WERI-Rb-1 (cell line): Measurements from ENCODE around the gene LARP4B.

Experiments used
- DNase-seq: peaks from one replicate; pipeline ENCODE4 v3.0.0-alpha.2; 2020
- H3K27ac ChIP-seq: fragments of 250-450 bp; sonication (Bioruptor Pico); 2 replicates; pipeline ENCODE4 v1.5.1; 2020; ENCODE audit warnings: mild to moderate bottlenecking, moderate library complexity
- H3K27me3 ChIP-seq: fragments of 250-450 bp; sonication (Bioruptor Pico); 2 replicates; pipeline ENCODE4 v1.5.1; 2021; ENCODE audit warnings: mild to moderate bottlenecking, low read depth, moderate library complexity; ENCODE audit not compliant: insufficient read depth, severe bottlenecking
- H3K36me3 ChIP-seq: fragments of 250-450 bp; sonication (Bioruptor Pico); 2 replicates; pipeline ENCODE4 v1.5.1; 2020; ENCODE audit warnings: mild to moderate bottlenecking, moderate library complexity
- H3K4me3 ChIP-seq: 2 replicates; pipeline ENCODE4 v1.5.1; 2011; ENCODE audit warnings: low read depth, mild to moderate bottlenecking, control low read depth, low read length
- H3K9me3 ChIP-seq: fragments of 250-450 bp; sonication (Bioruptor Pico); 2 replicates; pipeline ENCODE4 v1.5.1; 2021; ENCODE audit warnings: mild to moderate bottlenecking, moderate library complexity; ENCODE audit not compliant: severe bottlenecking
- TF ChIP-seq, protein P1 (sequence below): IDR thresholded peaks from 2 replicates; pipeline ENCODE4 v1.5.1; 2011; ENCODE audit warnings: low read depth, mild to moderate bottlenecking, control low read depth, inconsistent platforms, low read length

LARP4B gene

GRCh38 chr10:856416-857157 is 74.9 kb downstream of the LARP4B start:
- DNase-seq: no peak
- H3K9me3 ChIP-seq: no peaks in the 10 kb centered on the region
- no peaks in the 10 kb centered on the region for H3K27me3 ChIP-seq
- no peak overlapping the region for H3K4me3 ChIP-seq
- no peak overlapping the region for H3K27ac ChIP-seq
- H3K36me3 ChIP-seq: no peaks in the 10 kb centered on the region; the same call in 1 of the 2 replicates
- TF ChIP-seq, protein P1, sequence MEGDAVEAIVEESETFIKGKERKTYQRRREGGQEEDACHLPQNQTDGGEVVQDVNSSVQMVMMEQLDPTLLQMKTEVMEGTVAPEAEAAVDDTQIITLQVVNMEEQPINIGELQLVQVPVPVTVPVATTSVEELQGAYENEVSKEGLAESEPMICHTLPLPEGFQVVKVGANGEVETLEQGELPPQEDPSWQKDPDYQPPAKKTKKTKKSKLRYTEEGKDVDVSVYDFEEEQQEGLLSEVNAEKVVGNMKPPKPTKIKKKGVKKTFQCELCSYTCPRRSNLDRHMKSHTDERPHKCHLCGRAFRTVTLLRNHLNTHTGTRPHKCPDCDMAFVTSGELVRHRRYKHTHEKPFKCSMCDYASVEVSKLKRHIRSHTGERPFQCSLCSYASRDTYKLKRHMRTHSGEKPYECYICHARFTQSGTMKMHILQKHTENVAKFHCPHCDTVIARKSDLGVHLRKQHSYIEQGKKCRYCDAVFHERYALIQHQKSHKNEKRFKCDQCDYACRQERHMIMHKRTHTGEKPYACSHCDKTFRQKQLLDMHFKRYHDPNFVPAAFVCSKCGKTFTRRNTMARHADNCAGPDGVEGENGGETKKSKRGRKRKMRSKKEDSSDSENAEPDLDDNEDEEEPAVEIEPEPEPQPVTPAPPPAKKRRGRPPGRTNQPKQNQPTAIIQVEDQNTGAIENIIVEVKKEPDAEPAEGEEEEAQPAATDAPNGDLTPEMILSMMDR: no peak

DNA sequence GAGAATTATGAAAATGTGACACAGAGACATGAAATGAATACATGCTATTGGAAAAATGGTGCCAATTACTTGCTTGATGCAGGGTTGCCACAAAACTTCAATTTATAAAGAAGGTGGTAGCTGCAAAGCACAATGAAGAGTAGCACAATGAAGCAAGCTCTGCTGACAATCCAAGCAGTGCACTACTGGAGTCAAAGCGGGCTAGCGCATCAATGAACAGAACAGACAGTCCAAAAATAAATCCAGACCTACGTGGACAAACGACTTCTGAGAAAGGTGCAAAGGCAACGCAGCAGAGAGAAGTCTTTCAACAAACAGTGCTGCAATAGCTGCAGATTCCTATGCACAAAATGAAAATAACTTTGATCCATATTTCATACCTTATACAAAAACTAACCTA is 75.8 kb downstream of the LARP4B start:
- no peaks in the 10 kb centered on the region; the same call in 1 of the 2 replicates for H3K36me3 ChIP-seq
- H3K4me3 ChIP-seq: no peak overlapping the region
- no peaks in the 10 kb centered on the region for H3K9me3 ChIP-seq
- DNase-seq: no peak
- H3K27me3 ChIP-seq: no peaks in the 10 kb centered on the region
- no peak overlapping the region for H3K27ac ChIP-seq
- TF ChIP-seq, protein P1: no peak

- H3K27ac ChIP-seq: no peak overlapping the region
Observed at GRCh38 chr10:855079-855478, 76.4 kb downstream of the LARP4B start.

GRCh38 chr10:853017-853416 is 78.5 kb downstream of the LARP4B start:
- DNase-seq: no peak
- H3K36me3 ChIP-seq: no peaks in the 10 kb centered on the region; the same call in 1 of the 2 replicates
- no peaks in the 10 kb centered on the region for H3K27me3 ChIP-seq
- TF ChIP-seq, protein P1: no peak
- no peaks in the 10 kb centered on the region for H3K9me3 ChIP-seq
- no peak overlapping the region for H3K27ac ChIP-seq
- no peak overlapping the region for H3K4me3 ChIP-seq

More at GRCh38 chr10:855079-855478, 76.4 kb downstream of the LARP4B start:
- no peaks in the 10 kb centered on the region for H3K27me3 ChIP-seq
- DNase-seq: no peak
- no peaks in the 10 kb centered on the region for H3K9me3 ChIP-seq
- H3K4me3 ChIP-seq: no peak overlapping the region
- TF ChIP-seq, protein P1: no peak
- no peaks in the 10 kb centered on the region; the same call in 1 of the 2 replicates for H3K36me3 ChIP-seq

DNA sequence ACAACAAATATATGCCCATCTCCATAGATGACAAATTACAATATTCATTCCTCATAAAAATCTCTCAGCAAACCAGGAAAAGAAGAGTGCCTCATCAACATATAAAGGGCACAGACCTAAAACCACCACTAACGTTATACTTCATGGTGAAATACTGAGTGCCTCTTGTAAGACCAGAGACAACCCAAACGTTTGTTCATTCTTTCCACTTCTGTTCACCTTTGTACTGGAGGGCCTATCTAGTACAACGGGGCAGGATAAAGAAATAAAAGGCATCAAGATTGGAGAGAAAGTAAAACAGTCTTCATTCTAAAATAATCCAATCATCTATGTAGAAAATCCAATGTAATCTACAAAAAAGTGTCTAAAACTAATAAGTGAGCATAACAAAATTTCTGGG is 79.1 kb downstream of the LARP4B start:
- H3K4me3 ChIP-seq: no peak overlapping the region
- H3K9me3 ChIP-seq: no peaks in the 10 kb centered on the region
- no peak overlapping the region for H3K27ac ChIP-seq
- no peak for DNase-seq
- H3K27me3 ChIP-seq: no peaks in the 10 kb centered on the region
- TF ChIP-seq, protein P1: no peak
- H3K36me3 ChIP-seq: no peaks in the 10 kb centered on the region; the same call in 1 of the 2 replicates
